Erythroblast (primary cell): ENCODE data around the gene RAD51AP1.

Experiments
- GATA1 ChIP-seq: IDR thresholded peaks from 2 replicates; pipeline ENCODE4 v1.6.1; 2011; ENCODE audit warnings: low read depth, mild to moderate bottlenecking, control low read depth, low read length, moderate library complexity
- POLR2A ChIP-seq: IDR thresholded peaks from 2 replicates; pipeline ENCODE4 v1.6.1; 2011; ENCODE audit warnings: mild to moderate bottlenecking, low read length

GRCh38 chr12:4540638-4541037, 1.9 kb downstream of the RAD51AP1 start:
- TF ChIP-seq POLR2A (no peak), GATA1 (no peak)
